H1 (cell line): Measurements from ENCODE around the gene SIK3. TPM values are rescaled to one million over a fixed set of nuclear protein-coding genes. Genes with fewer than 3 reads are reported as not detected.
"Not testable (repeated sequence)": the region's sequence is repeated elsewhere in the genome, so short reads cannot be mapped to it uniquely, and the experiment has no call there.

Experiments
- CTCF ChIA-PET: fragments of 300-600 bp; sonication (Branson Sonifier 250); formaldehyde crosslinking; loops from one replicate; lab custom pipeline; 2021; ENCODE audit not compliant: partially characterized antibody; lab: Charles Lee
- POLR2A ChIA-PET: fragments of 300-600 bp; sonication (Branson Sonifier 250); formaldehyde crosslinking; loops from one replicate; lab custom pipeline; 2021; ENCODE audit warnings: inconsistent platforms; ENCODE audit not compliant: partially characterized antibody; lab: Charles Lee
- DNase-seq, 2 experiments: peaks; one replicate each; pipeline versions ENCODE4 v3.0.0 to v3.0.0-alpha.2; 2010 to 2022; ENCODE audit warnings: low spot score in 2 of 2, low read depth in 1 of 2, mixed read lengths in 1 of 2
- FAIRE-seq: peaks from 2 replicates; lab custom pipeline; 2011; peaks lifted over from hg19 to GRCh38; lab: Jason Lieb, UNC
- H2AFZ ChIP-seq: 2 replicates; pipeline ENCODE4 v1.8.1; 2012; ENCODE audit warnings: low read length, inconsistent platforms
- H2AK5ac ChIP-seq: 2 replicates; pipeline ENCODE4 v1.6.1; 2013; ENCODE audit warnings: low read depth, low read length
- H2BK120ac ChIP-seq: replicated peaks from 2 replicates; pipeline ENCODE3; 2013; ENCODE audit warnings: low read depth, low read length, inconsistent platforms
- H2BK12ac ChIP-seq: 2 replicates; pipeline ENCODE4 v1.6.1; 2013; ENCODE audit warnings: low read depth, low read length
- H2BK15ac ChIP-seq: 2 replicates; pipeline ENCODE4 v1.6.1; 2013; ENCODE audit warnings: low read length
- H2BK20ac ChIP-seq: 2 replicates; pipeline ENCODE4 v1.6.1; 2013; ENCODE audit warnings: low read length
- H2BK5ac ChIP-seq: 2 replicates; pipeline ENCODE4 v1.6.1; 2013; ENCODE audit warnings: low read depth, low read length
- H3K14ac ChIP-seq: 2 replicates; pipeline ENCODE4 v1.6.1; 2013; ENCODE audit warnings: inconsistent platforms; ENCODE audit not compliant: insufficient read length
- H3K18ac ChIP-seq: 2 replicates; pipeline ENCODE4 v1.6.1; 2013; ENCODE audit warnings: low read length; ENCODE audit errors: extremely low read depth
- H3K23ac ChIP-seq: 2 replicates; pipeline ENCODE4 v1.6.1; 2013; ENCODE audit warnings: inconsistent platforms; ENCODE audit not compliant: insufficient read length
- H3K23me2 ChIP-seq: 2 replicates; pipeline ENCODE4 v1.6.1; 2013; ENCODE audit warnings: low read depth, low read length
- H3K27ac ChIP-seq: 2 replicates; pipeline ENCODE4 v1.6.1; 2011; ENCODE audit warnings: low read depth, low read length, inconsistent platforms
- H3K27me3 ChIP-seq, 4 experiments: replicated peaks in 1 of 4; 1 replicate in 1 of 4; 2 replicates in 3 of 4; pipeline versions ENCODE4 v1.6.1 to v1.8.1; 2011 to 2013; ENCODE audit warnings: low read length in 3 of 4, mild to moderate bottlenecking in 3 of 4, inconsistent platforms in 2 of 4, mixed read lengths in 2 of 4, moderate library complexity in 1 of 4; ENCODE audit not compliant: control insufficient read depth in 3 of 4, insufficient read depth in 3 of 4; ENCODE audit errors: extremely low read depth in 1 of 4
- H3K36me3 ChIP-seq, 4 experiments: 2 replicates each; pipeline versions ENCODE4 v1.6.1 to v1.8.1; 2011 to 2013; ENCODE audit warnings: mild to moderate bottlenecking in 4 of 4, low read length in 3 of 4, moderate library complexity in 2 of 4, control low read depth in 1 of 4, inconsistent platforms in 1 of 4; ENCODE audit not compliant: insufficient read depth in 4 of 4, control insufficient read depth in 2 of 4
- H3K4ac ChIP-seq: replicated peaks from 2 replicates; pipeline ENCODE3; 2013; ENCODE audit warnings: low read length, low read depth, mixed read lengths, inconsistent platforms; ENCODE audit not compliant: insufficient read length
- H3K4me1 ChIP-seq, 4 experiments: replicated peaks in 1 of 4; 1 replicate in 1 of 4; 2 replicates in 3 of 4; pipeline versions ENCODE4 v1.6.1 to v1.8.1; 2011 to 2013; ENCODE audit warnings: low read length in 3 of 4, inconsistent platforms in 2 of 4, mixed read lengths in 1 of 4; ENCODE audit not compliant: insufficient read depth in 4 of 4, control insufficient read depth in 3 of 4
- H3K4me2 ChIP-seq, 2 experiments: 2 replicates each; pipeline versions ENCODE4 v1.6.1 to v1.8.1; 2011 to 2013; ENCODE audit warnings: low read depth in 2 of 2, low read length in 2 of 2, control low read depth in 1 of 2, inconsistent platforms in 1 of 2, mild to moderate bottlenecking in 1 of 2; ENCODE audit not compliant: insufficient read depth in 1 of 2
- H3K4me3 ChIP-seq, 4 experiments: fragments of 200-600, 300-600 bp in 1 of 4; sonication (generic), shearing (Covaris generic), sonication (Bioruptor Twin) in 1 of 4; 2 replicates each; pipeline versions ENCODE4 v1.5.1 to v1.8.1; 2011 to 2016; ENCODE audit warnings: low read length in 4 of 4, low read depth in 3 of 4, control low read depth in 2 of 4, inconsistent platforms in 2 of 4, mild to moderate bottlenecking in 2 of 4, mixed read lengths in 1 of 4, moderate library complexity in 1 of 4; ENCODE audit not compliant: insufficient read depth in 2 of 4; ENCODE audit errors: extremely low read depth in 1 of 4
- H3K56ac ChIP-seq: replicated peaks from 2 replicates; pipeline ENCODE3; 2013; ENCODE audit warnings: low read depth, mild to moderate bottlenecking, mixed read lengths, low read length, inconsistent platforms; ENCODE audit not compliant: insufficient read length
- H3K79me1 ChIP-seq: 2 replicates; pipeline ENCODE4 v1.6.1; 2013; ENCODE audit warnings: low read depth, low read length, control low read depth
- H3K79me2 ChIP-seq, 2 experiments: 2 replicates each; pipeline versions ENCODE4 v1.6.1 to v1.8.1; 2012 to 2013; ENCODE audit warnings: low read length in 2 of 2, mild to moderate bottlenecking in 2 of 2, inconsistent platforms in 1 of 2; ENCODE audit not compliant: insufficient read depth in 2 of 2, control insufficient read depth in 1 of 2
- H3K9ac ChIP-seq, 4 experiments: replicated peaks in 1 of 4; 1 replicate in 1 of 4; 2 replicates in 3 of 4; pipeline versions ENCODE4 v1.6.1 to v1.8.1; 2011 to 2013; ENCODE audit warnings: low read depth in 3 of 4, low read length in 3 of 4, control low read depth in 2 of 4, mild to moderate bottlenecking in 2 of 4, moderate library complexity in 2 of 4, inconsistent platforms in 1 of 4; ENCODE audit errors: extremely low read depth in 1 of 4
- H3K9me3 ChIP-seq, 2 experiments: 2 replicates each; pipeline versions ENCODE4 v1.6.1 to v1.8.1; 2012 to 2013; ENCODE audit warnings: mild to moderate bottlenecking in 2 of 2, moderate library complexity in 2 of 2, control low read depth in 1 of 2, inconsistent platforms in 1 of 2, low read depth in 1 of 2, low read length in 1 of 2, mixed read lengths in 1 of 2; ENCODE audit not compliant: insufficient read depth in 2 of 2
- H4K20me1 ChIP-seq, 2 experiments: replicated peaks in 1 of 2; 2 replicates each; pipeline versions ENCODE3 to v1.8.1; 2011 to 2013; ENCODE audit warnings: inconsistent platforms in 2 of 2, low read length in 2 of 2, mild to moderate bottlenecking in 1 of 2; ENCODE audit not compliant: insufficient read depth in 2 of 2, control insufficient read depth in 1 of 2
- H4K5ac ChIP-seq: 2 replicates; pipeline ENCODE4 v1.6.1; 2013; ENCODE audit warnings: low read length, low read depth, mixed read lengths, inconsistent platforms; ENCODE audit not compliant: insufficient read length
- H4K8ac ChIP-seq: 2 replicates; pipeline ENCODE4 v1.8.0; 2013; ENCODE audit warnings: mild to moderate bottlenecking, moderate library complexity, low read length, inconsistent platforms; ENCODE audit not compliant: insufficient read depth; ENCODE audit errors: extremely low read depth
- H4K91ac ChIP-seq: replicated peaks from 2 replicates; pipeline ENCODE3; 2013; ENCODE audit warnings: low read length, mixed read lengths, inconsistent platforms; ENCODE audit not compliant: insufficient read length
- WGBS, 2 experiments: shearing (Covaris generic) in 1 of 2; methylation state at CpG; one replicate each; pipeline versions ENCODE4 v1.1.6 to v1.1.7; 2013 to 2015; ENCODE audit warnings: low lambda C conversion rate in 2 of 2, mixed read lengths in 2 of 2, inconsistent platforms in 1 of 2, low coverage in 1 of 2, missing lambda C conversion rate in 1 of 2; ENCODE audit not compliant: insufficient replicate concordance in 2 of 2, insufficient coverage in 1 of 2, insufficient read length in 1 of 2; ENCODE audit errors: extremely low coverage in 1 of 2, missing lambda C conversion rate in 1 of 2; 5-methylcytosine and 5-hydroxymethylcytosine counted together
- polyA plus RNA-seq, 7 experiments: library from polyadenylated mRNA; depleted of rRNA in 3 of 7; stranded (reverse) in 5 of 7; unstranded in 2 of 7; fragments of >200 nt in 5 of 7; fragments of 200-250 nt in 2 of 7; gene quantifications; 1 replicate in 5 of 7; 2 replicates in 1 of 7; 4 replicates in 1 of 7; pipeline versions ENCODE4 v1.2.1 to v1.2.3, GENCODE V29; 2011 to 2013; ENCODE audit warnings: missing spikeins in 2 of 7, mixed read lengths in 2 of 7
- total RNA-seq: library from RNA; stranded (reverse); fragmentation: NEBNext Ultra II Directional; extraction: Animal tissue kit (Norgen Biotek cat#: 25700); gene quantifications from 2 replicates; pipeline ENCODE4 v1.2.1, GENCODE V29; 2021

Gene SIK3
- total and polyA plus RNA-seq, 2 of the 8 experiments (the other 6 are each of a cell fraction or from before 2014, with no cell fraction given) = 19.9 to 32.1 TPM

DNA sequence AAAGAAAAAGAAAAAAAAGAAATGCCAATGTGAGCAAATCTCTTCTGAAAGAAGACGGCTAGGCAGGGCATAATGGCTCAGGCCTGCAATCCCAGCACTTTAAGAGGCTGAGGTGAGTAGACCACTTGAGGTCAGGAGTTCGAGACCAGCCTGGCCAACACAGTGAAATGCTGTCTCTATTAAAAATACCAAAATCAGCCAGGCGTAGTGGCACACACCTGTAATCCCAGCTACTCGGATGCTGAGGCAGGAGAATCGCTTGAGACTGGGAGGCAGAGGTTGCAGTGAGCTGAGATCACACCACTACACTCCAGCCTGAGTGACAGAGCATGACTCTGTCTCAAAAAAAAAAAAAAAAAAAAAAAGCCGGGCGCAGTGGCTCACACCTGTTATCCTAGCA, 32.2 kb upstream of the SIK3 start:
- H2BK12ac ChIP-seq, H3K56ac ChIP-seq, H3K23me2 ChIP-seq, H3K14ac ChIP-seq, DNase-seq, H4K5ac ChIP-seq, H3K18ac ChIP-seq, H4K91ac ChIP-seq, H3K36me3 ChIP-seq, H2BK20ac ChIP-seq, H3K4ac ChIP-seq, POLR2A ChIA-PET, H3K4me3 ChIP-seq, H4K20me1 ChIP-seq, H3K9ac ChIP-seq, H2AK5ac ChIP-seq, H3K23ac ChIP-seq, H2BK15ac ChIP-seq, H3K79me1 ChIP-seq, H2AFZ ChIP-seq, H2BK120ac ChIP-seq, H3K9me3 ChIP-seq, H3K4me2 ChIP-seq, H4K8ac ChIP-seq, H2BK5ac ChIP-seq, H3K79me2 ChIP-seq, H3K4me1 ChIP-seq, H3K27ac ChIP-seq, FAIRE-seq, H3K27me3 ChIP-seq: not testable (repeated sequence)
- CTCF ChIA-PET = interaction anchor here (0.6 to 1.2 kb wide), 2 partner anchors 13 to 96 kb away, joined by 3 to 6 read pairs; no protein-coding TSS in a partner anchor
- 92% methylated on average over 5 of the region's 7 CpGs; no CpG with 5 or more reads in 1 of the 2 experiments for WGBS, 2 experiments
